Hippocampal formation (tissue), 2 donors: ENCODE measurements around the gene KIAA0232.

Source experiments
- DNase-seq, 2 donors: peaks; one replicate each; lab custom pipeline; 2025; lab: John Stamatoyannopoulos, UW

Gene KIAA0232

DNA sequence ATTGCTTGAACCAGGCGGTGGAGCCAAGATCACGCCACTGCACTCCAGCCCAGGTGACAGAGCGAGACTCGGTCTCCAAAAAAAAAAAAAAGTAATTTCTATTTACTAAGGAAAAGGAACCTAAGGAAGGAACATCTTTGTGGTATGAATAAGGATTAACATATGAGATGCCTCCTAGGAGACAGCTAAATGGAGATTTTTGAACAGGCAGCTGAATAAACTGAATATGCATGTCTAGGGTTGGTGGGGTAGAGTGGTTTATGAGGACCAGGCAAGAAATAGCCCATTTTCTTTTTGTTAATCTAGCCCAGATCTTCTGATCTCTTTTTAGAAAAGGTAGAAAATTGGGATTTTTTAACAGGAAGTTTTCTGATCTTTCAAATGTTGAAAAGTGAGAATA is 67.2 kb downstream of the KIAA0232 start:
- DNase-seq, result no peak

DNA sequence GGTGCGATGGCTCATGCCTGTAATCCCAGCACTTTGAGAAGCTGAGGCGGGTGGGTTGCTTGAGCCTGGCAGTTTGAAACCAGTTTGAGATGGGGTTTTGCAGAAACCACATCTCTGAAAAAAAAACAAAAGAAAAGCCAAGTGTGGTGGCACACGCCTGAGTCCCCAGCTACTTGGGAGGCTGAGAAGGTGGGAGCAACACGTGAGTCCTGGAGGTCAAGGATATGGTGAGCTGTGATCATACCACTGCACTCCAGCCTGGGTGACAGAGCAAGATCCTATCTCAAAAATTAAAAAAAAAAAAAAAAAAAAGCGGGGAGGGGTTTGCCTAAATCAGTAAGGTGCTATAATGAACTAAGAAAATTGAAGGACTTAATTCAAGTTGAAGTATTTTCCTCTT is 68.9 kb downstream of the KIAA0232 start:
- no peak for DNase-seq

GRCh38 chr4:6851962-6852361 is 69.4 kb downstream of the KIAA0232 start:
- no peak for DNase-seq

DNA sequence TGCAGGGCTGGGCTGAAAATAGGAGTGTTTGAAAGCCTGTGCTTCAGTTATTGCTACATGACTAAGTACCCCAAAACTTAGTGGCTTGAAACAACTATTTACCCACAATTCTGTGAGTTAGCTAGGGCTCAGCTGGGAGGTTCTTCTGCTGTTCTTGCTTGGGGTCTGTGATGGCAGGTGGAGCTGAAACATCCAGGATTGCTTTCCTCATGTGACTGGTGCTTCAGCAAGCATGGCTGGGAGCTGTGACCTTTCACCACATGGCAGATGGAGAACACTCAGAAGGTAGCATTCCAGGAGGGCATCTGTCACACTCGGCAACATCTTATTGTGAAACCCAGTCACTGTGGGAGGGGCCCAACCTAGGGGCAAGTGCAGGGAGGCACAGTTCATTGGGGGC is 70.1 kb downstream of the KIAA0232 start:
- DNase-seq, result no peak

DNA sequence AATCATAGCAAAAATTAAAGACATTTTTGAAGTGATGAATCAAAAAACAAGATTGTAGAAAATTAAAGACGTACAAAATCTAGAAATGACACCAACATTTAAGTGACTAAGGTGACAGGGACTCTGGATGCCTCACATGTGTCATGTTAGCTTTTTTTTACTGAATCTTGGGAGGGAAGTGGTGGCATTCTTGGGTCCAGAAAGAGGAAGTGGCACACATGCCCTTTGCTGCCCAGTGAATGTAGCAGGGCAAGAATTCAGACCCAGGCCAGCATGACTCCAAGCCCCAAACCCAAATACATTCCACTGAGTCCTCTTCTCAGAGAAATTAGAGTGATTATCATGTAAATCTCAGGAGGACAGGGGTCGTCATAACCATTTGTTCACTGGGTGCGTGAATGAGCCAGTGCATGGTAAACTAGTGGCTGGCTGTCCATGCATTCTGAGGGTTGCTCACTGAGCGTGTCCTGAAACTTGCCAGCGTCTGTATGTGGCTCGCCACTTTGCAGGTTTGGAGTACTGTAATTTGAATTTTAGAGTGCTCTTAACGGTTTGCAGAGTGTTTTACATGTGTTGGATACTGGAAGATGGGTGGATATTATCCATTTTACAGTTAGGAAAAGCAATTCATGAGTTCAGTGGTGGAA is 71.7 kb downstream of the KIAA0232 start:
- DNase-seq, result no peak

DNA sequence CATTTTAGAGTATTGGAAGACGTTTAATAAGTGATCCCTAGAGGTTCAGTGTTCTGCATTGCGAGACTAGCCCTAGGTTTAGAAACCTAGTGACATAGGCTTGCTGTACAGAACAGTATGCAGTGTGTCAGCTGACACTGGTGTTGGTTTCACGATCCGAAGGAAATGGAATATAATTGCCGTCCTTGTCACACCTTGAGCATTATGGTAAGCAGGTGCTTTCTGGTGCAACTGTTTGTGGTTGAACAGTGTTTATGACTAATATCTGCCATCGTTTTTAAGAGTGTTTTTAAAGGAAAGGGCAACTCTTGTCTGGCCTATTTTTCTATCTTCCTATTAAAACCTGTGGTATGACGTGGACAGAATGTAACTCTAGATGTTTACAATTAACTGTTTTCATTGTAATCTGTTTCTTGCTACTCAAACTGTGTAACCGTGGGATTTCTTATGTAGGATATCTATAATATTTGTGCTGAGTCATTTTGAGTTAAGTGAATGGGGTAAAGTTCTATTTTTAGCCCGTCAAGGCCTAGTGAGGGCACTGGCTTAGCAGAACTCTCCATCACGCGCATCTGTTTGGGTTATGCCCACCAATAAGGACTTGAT is 73.3 kb downstream of the KIAA0232 start:
- DNase-seq, result no peak

DNA sequence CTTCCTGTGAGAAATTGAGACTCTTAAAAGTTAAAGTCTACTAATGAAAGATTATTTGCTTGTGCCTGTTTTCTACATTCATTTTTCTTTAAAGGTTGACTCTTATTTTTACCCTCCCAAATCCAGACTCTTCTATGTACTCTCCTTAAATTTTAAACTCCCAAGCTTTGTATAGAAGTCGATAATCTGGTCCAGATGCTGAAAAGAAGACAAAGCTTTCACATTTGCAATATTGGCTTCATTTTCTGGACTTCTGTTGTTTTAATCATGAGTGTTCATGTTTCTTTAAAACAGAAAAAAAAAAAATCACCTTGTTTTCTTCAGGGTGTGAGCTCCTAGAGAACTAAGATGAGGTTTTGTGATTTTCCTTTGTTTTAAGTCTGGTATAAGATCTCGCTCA is 73.9 kb downstream of the KIAA0232 start:
- DNase-seq, result no peak

DNA sequence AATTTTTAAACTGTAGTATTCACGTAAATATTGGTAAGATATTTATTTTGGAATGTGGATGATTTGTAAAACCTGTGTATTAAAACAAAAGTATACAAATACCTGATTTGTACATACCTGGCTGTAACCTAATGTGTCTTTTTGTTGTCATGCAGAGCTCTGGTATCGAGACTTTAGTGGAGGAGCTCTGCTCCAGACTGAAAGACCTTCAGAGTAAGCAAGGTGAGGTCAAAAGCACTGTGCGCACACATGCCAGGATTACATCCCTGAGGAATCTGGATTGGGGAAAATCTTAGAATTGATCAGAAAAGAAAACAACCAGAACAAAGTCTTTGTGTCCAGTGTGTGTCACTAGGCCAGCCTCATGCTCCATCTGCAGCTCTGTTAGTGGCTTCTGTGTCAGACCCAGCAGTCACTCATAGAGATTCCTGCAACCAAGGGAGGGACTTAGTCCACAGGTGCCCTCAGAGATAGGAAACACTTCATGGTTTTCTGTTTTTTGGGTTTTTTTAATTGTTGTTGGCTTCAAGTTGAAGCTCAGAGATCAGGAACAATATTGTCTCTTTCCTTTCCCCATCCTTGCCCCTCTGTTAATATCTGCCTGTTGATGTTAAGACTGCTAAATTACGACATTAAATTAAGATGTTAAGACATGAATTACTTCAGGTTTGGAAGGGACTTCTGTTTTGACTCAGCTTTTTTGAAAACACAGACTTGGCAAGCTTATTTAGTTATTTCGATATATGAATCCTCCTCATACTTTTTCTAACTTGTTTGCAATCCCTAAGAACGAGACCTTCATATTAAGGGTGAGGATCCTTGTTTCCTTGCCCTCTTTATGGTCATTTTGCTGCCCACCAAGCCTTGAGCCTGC is 74.7 kb downstream of the KIAA0232 start:
- no peak for DNase-seq

DNA sequence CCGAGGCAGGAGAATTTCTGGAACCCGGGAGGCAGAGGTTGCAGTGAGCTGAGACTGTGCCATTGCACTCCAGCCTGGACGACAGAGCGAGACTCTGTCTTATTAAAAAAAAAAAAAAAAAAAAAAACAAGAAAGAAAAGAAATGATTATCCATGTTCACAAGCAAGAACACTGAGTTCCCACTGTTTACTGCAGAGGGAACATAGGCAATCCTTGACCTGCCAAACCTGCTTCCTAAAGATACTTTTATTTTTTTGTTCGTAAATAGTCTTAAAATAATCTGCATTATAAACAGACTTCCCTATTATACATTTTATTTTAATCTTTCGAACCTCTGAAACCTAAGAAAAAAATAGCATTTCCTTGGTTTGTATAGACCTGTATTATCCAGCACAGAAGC is 76.5 kb downstream of the KIAA0232 start:
- DNase-seq, result no peak

- DNase-seq, result no peak
Measured at GRCh38 chr4:6859543-6859942, 77.0 kb downstream of the KIAA0232 start.

- DNase-seq, result no peak
Measured at GRCh38 chr4:6868386-6868785, 85.9 kb downstream of the KIAA0232 start.

GRCh38 chr4:6869944-6870343 is 87.4 kb downstream of the KIAA0232 start:
- no peak for DNase-seq

- DNase-seq, result no peak
Measured at GRCh38 chr4:6873291-6873690, 90.8 kb downstream of the KIAA0232 start.

DNA sequence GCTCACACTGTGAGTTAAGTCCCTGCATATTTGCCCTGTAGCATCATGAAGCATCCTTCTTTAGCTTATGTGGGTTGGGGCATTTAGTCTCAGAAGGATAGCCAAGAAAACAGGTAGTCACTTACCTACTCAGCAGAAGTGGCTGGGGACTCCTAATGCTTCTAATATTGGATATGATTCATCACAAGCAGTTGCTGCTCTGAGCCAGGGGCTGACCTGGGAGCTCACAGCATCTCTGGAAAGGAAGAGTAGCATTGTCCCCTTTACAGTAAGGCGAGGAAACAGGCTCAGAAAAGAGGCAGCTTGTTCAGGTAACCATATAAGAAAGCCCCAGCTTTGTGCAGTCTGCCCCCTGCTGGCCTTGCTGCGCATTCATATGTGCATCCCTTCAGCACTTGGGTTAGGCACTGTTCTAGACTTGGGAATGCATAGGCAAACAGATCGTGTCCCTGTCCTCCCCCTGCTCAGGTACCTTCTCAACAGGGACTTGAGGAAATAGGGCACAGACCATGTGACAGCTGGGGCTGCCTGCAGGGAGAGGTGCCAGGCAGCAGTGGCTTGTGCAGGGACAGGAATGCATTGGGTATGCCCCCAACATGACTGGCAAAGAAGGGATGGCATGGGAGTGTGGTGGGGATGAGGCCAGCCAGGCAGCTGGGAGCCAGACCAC is 91.4 kb downstream of the KIAA0232 start:
- DNase-seq, result peak; percentile 54 to 65

- no peak for DNase-seq
Measured at GRCh38 chr4:6874981-6875380, 92.5 kb downstream of the KIAA0232 start.

- DNase-seq, result peak; percentile 18 to 53
Measured at GRCh38 chr4:6875431-6875831, 92.9 kb downstream of the KIAA0232 start.

- no peak for DNase-seq
Measured at GRCh38 chr4:6876440-6876839, 93.9 kb downstream of the KIAA0232 start.

DNA sequence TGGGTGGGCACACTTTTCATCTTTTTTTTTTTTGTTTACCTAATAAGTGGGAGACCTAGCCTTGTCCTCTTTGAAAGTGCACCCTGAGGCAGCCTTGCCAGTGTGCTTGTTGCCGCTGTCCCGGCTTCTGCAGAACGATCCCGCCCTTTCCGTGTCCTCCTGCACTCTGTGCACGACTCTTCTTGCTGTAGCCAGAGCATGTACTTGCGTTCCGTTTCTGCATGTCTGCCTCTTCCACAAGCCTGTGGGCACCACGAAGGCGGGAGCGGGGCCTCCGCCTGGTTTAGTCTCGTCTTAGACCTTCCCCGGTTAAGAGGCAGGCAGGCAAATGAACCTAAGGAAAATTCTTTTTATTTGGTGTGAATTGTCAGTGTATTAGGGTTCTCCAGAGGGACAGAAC is 94.5 kb downstream of the KIAA0232 start:
- no peak for DNase-seq

GRCh38 chr4:6878451-6879059 is 96.0 kb downstream of the KIAA0232 start:
- no peak for DNase-seq

DNA sequence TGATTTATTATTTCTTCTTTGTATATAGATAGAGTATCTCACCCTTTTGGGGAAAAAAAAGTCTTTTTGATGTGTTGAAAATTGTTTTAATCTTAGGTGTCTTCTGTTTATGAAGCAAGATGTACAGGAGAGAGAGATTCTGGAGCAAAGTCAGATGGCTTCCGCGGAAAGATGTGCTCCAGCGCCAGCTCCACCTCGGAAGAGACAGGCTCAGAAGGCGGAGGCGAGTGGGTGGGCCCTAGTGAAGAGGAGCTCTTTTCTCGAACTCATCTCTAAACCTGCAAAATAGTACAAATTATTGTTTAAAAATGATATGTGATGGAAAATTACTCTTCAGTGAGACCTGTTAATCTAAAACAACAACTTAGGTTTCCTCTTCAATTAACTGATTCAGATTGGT is 98.2 kb downstream of the KIAA0232 start:
- no peak for DNase-seq

DNA sequence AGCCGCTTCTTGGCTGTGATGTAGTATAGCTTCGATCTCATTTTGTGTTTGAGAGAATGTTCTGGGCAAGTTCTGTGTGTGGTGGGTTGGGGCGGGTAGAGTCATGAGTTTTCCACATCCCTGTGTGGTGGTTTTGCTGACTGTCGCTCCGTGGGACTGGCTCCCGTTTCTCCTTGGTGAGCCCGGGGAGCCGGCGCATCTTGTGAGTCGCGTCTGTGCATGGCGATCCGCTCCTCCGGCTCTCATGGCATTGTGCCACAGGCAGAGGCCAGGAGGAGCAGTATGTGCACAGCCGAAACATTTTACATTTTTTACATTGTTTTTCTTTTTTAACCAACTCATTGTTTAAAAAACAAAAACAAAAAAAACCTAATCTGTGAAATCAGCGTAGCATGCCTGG is 99.4 kb downstream of the KIAA0232 start:
- no peak for DNase-seq

- DNase-seq, result no peak
Measured at GRCh38 chr4:6884341-6884870, 101.9 kb downstream of the KIAA0232 start.
